Bronchial epithelial cell (primary cell): ENCODE measurements around the gene TAMALIN. TPM values are rescaled to one million over a fixed set of nuclear protein-coding genes. Genes with fewer than 3 reads are reported as not detected.
A peak's percentile ranks its signal among the peaks of the same experiment; 100 is the strongest.

Source experiments
- DNase-seq: peaks from one replicate; pipeline ENCODE4 v3.0.0-alpha.2; 2010; ENCODE audit warnings: low read depth
- FAIRE-seq: peaks from 2 replicates; lab custom pipeline; 2011; peaks lifted over from hg19 to GRCh38; lab: Jason Lieb, UNC
- H3K27me3 ChIP-seq: 2 replicates; pipeline ENCODE4 v1.5.1; 2011; ENCODE audit warnings: low read length; ENCODE audit not compliant: control insufficient read depth, insufficient read depth
- H3K36me3 ChIP-seq: 2 replicates; pipeline ENCODE4 v1.5.1; 2011; ENCODE audit warnings: low read length; ENCODE audit not compliant: control insufficient read depth, insufficient read depth
- H3K4me3 ChIP-seq: 2 replicates; pipeline ENCODE4 v1.5.1; 2011; ENCODE audit warnings: mild to moderate bottlenecking, low read depth, low read length, control low read depth
- total RNA-seq: library from RNA; depleted of rRNA; stranded (reverse); fragments of >200 nt; gene quantifications from 2 replicates; pipeline ENCODE4 v1.2.1, GENCODE V29; 2014
- TF ChIP-seq, protein P1 (sequence below): IDR thresholded peaks from 2 replicates; pipeline ENCODE4 v1.5.1; 2011; ENCODE audit warnings: mild to moderate bottlenecking, moderate library complexity, low read length, control low read depth, inconsistent platforms; ENCODE audit not compliant: insufficient read depth, severe bottlenecking

TAMALIN gene
- total RNA-seq, 1 donor from 2014 or later = not detected

DNA sequence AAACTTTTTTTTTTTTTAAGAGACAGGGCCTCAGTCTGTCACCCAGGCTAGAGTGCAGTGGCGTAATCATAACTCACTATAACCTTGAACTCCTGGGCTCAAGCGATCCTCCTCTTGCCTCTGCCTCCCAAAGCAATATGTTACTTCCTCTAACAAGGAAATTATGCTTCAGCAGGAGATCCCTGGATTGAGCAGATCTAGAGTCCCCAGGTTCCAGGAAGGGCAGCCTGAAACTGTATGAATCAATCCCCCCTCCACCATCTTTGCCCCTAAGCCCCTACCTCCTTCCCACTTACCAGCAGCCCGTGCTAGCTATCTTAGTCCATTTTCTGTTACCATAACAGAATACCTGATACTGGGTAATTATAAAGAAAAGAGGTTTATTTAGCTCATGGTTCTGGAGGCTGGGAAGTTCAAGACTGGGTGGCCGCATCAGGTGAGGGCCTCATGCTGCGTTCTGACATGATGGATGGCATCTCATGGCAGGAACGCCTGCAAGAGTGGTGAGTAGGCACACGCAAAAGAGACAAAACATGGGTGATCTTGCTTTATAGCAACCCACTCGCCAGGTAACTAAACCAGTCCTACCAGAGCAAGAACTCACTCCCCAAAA is 5.0 kb downstream of the TAMALIN start:
- FAIRE-seq (no peak), DNase-seq (no peak)
- TF ChIP-seq, protein P1, sequence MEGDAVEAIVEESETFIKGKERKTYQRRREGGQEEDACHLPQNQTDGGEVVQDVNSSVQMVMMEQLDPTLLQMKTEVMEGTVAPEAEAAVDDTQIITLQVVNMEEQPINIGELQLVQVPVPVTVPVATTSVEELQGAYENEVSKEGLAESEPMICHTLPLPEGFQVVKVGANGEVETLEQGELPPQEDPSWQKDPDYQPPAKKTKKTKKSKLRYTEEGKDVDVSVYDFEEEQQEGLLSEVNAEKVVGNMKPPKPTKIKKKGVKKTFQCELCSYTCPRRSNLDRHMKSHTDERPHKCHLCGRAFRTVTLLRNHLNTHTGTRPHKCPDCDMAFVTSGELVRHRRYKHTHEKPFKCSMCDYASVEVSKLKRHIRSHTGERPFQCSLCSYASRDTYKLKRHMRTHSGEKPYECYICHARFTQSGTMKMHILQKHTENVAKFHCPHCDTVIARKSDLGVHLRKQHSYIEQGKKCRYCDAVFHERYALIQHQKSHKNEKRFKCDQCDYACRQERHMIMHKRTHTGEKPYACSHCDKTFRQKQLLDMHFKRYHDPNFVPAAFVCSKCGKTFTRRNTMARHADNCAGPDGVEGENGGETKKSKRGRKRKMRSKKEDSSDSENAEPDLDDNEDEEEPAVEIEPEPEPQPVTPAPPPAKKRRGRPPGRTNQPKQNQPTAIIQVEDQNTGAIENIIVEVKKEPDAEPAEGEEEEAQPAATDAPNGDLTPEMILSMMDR = no peak
- H3K4me3 ChIP-seq = no peak overlapping the region
- peaks cover 20% of the 10 kb centered on the region for H3K27me3 ChIP-seq
- no peaks in the 10 kb centered on the region for H3K36me3 ChIP-seq

DNA sequence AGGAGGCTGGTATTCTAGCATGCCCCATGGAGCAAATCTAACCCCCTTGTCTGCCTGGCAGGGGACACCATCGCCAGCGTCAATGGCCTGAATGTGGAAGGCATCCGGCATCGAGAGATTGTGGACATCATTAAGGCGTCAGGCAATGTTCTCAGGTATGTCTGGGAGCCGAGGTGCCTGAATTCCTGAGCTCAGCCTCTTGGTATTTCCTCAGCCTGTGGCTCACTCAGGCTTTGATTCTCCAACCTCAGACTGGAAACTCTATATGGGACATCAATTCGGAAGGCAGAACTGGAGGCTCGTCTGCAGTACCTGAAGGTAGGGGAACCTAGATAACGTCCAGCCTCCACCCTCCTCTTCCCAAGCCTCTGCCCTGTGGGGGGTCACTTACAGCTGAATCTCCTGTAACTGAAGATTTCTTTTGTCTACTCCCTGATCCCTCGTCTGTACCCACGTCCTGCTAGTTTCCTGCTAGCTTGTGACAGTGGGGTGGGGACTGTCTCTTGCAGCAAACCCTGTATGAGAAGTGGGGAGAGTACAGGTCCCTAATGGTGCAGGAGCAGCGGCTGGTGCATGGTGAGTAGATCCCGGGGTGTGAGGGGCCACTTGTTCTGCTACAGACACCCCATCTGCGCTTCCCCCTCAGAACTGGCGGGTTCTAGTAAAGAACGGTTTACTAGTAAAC is 7.0 kb downstream of the TAMALIN start:
- TF ChIP-seq, protein P1 = no peak
- no peaks in the 10 kb centered on the region for H3K36me3 ChIP-seq
- no peak overlapping the region for H3K4me3 ChIP-seq
- DNase-seq (no peak), FAIRE-seq (peak; percentile 50)
- H3K27me3 ChIP-seq = peaks cover 14% of the 10 kb centered on the region

DNA sequence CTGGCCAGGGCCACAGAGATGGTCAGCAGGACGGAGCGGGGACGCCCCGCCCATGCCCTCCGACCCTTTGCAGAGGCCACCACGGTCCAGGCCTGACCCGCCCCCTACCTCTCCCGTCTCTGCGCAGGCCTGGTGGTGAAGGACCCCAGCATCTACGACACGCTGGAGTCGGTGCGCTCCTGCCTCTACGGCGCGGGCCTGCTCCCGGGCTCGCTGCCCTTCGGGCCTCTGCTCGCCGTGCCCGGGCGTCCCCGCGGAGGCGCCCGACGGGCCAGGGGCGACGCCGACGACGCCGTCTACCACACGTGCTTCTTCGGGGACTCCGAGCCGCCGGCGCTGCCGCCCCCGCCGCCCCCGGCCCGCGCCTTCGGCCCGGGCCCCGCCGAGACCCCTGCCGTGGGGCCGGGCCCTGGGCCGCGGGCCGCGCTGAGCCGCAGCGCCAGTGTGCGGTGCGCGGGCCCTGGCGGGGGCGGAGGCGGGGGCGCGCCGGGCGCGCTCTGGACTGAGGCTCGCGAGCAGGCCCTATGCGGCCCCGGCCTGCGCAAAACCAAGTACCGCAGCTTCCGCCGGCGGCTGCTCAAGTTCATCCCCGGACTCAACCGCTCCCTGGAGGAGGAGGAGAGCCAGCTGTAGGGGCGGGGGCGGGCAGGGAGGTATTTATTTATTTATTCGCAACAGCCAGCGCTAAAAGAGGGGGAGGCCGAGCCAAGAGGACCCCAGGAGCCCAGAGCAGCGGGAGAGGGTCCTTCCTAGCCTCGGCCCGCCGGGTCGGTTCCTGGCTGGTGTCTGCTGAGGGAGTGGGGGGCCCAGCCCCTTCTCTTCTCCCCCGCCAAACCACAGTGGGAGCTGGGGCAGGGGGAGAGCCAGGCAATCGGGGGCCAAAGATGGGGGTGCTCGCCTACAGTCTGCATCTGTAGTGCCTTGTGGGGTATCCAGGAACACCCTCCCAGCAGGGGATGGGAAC is 8.1 kb downstream of the TAMALIN start:
- TF ChIP-seq, protein P1 = no peak
- Histone ChIP-seq H3K36me3 (no peaks in the 10 kb centered on the region), H3K4me3 (no peak overlapping the region), H3K27me3 (peaks cover 14% of the 10 kb centered on the region)
- no peak for FAIRE-seq
- DNase-seq = no peak

DNA sequence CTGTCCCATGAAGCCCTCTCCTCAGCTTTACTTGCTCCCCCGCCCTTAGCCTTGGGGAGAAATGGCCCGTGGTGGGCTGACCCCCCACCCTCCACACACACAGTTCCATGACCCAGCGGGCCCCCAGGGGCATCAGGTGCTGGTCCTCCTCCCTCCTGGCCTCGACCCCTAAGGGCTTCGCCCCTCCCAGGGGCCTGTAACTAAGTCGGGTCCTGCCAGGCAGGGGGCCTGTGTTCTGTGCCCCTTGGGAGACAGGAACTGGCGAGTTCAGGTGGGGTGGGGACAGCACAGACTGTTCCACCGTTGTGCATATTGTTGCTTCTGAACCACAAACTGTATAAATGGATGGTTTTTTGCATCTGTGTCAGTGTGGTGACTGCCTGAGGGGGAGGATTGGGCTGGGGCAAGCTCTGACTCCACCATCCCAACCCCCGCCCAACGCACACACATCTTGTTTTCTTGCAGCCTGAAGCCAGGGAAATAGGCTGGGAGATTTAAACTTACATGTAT is 8.8 kb downstream of the TAMALIN start:
- DNase-seq (peak; percentile 25), FAIRE-seq (no peak)
- H3K4me3 ChIP-seq = no peak overlapping the region
- no peaks in the 10 kb centered on the region for H3K36me3 ChIP-seq
- TF ChIP-seq, protein P1 = no peak
- H3K27me3 ChIP-seq = peaks cover 14% of the 10 kb centered on the region

DNA sequence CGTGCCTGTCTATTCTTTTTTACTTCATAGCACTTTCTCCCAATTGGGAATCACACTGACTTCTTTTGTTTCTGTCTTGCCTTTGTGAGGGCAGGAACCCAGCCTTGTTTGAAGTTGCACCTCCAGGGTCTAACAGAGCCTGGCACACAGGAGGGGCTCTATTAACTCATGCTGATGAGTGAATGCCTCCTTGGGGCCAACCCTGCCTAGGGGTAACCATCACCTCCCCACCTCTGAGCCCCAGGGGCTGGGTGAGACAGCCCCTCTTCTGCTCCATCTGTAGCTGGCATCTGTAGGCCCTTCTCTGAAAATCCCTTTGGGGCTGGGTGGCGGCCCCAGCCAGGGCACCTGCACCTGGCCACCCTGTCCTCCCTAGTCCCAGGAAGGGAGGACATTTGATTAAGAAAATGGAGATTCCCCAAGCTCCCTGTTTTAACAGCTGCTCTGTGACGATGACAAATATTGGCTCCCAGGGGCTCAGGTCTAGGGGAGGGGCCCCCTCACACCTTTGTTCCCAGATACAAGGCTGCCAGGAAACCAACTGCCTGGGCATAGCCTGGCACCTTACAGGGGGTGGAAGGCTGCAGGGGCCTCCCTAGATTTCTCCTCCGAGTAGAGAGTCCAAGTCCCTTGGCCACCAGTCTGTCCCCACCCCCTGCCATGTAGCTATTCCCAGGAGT is 11.8 kb downstream of the TAMALIN start:
- Histone ChIP-seq H3K27me3 (peaks cover 20% of the 10 kb centered on the region), H3K4me3 (no peak overlapping the region), H3K36me3 (no peaks in the 10 kb centered on the region)
- DNase-seq (no peak), FAIRE-seq (no peak)
- TF ChIP-seq, protein P1 = no peak
